Ascending aorta (tissue), 2 donors: ENCODE data around the gene FOXL3. TPM values are rescaled to one million over a fixed set of nuclear protein-coding genes. Genes with fewer than 3 reads are reported as not detected.

Source experiments
- DNase-seq, 2 donors: peaks; one replicate each; pipeline ENCODE4 v3.0.0-alpha.2; 2019; ENCODE audit warnings: low spot score in 2 of 2
- H3K27ac ChIP-seq, 2 donors: fragments of 200-600 bp; sonication (generic); one replicate each; pipeline ENCODE4 v1.5.1; 2016 to 2017; ENCODE audit warnings: mild to moderate bottlenecking in 1 of 2
- H3K27me3 ChIP-seq: fragments of 200-600 bp; sonication (generic); one replicate; pipeline ENCODE4 v1.5.1; 2017
- H3K36me3 ChIP-seq, 2 donors: fragments of 200-600 bp; sonication (generic); one replicate each; pipeline ENCODE4 v1.5.1; 2016
- H3K4me1 ChIP-seq, 2 donors: fragments of 200-600 bp; sonication (generic); one replicate each; pipeline ENCODE4 v1.5.1; 2016 to 2017; ENCODE audit warnings: mild to moderate bottlenecking in 1 of 2
- H3K4me3 ChIP-seq, 2 donors: fragments of 200-600 bp; sonication (generic); one replicate each; pipeline ENCODE4 v1.5.1; 2016 to 2017; ENCODE audit warnings: mild to moderate bottlenecking in 1 of 2
- H3K9me3 ChIP-seq, 2 donors: fragments of 200-600 bp; sonication (generic); one replicate each; pipeline ENCODE4 v1.5.1; 2016
- intact Hi-C: fragments of 100-400 bp; cut with DNase I; formaldehyde crosslinking; loops from one replicate; pipeline ENCODE4 v1.15.1; 2023
- total RNA-seq: library from RNA; depleted of rRNA; stranded (reverse); fragments of >200 nt; gene quantifications from one replicate; pipeline ENCODE4 v1.1.0, GENCODE V29; 2016
- TF ChIP-seq, protein P1 (sequence below), 3 experiments: fragments of 200-600 bp in 2 of 3; fragments of 450-650 bp in 1 of 3; sonication (generic) in 2 of 3; IDR thresholded peaks; one replicate each; pipeline ENCODE4 v1.5.1; 2016 to 2019; ENCODE audit warnings: antibody characterized with exemption in 3 of 3, mild to moderate bottlenecking in 1 of 3, moderate library complexity in 1 of 3

FOXL3 gene
- total RNA-seq, 1 donor from 2014 or later, result not detected

DNA sequence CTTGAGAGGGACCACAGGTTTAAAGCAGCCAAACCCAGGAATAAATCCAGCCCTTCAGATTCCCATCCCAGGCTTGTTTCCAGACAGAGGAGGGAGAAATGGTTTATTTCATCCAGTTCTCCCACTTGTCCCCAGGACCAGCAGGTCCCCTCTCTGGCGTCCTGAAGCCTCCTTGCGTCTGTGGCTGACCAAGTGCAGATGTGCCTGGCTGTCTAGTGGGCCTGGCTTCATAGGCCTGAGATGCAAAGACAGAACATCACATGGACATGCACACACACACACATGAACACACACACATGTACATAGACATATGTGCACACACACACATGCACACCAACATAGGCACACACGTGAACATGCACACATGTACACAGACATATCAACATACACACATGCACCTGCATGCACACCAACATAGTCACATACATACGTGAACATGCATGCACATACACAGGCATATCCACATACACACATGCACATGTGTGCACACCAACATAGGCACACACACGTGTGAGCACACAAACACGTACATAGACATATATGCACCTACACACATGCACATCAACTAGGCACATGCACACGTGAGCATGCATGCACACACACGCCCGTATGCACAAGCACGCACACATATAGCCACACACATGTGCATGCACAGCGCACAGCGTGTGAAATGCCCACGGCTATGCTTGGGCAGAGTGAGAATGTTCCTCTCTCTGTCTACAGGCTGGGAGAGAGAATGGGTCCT lies 10.7 kb downstream of the FOXL3 start:
- TF ChIP-seq, protein P1, sequence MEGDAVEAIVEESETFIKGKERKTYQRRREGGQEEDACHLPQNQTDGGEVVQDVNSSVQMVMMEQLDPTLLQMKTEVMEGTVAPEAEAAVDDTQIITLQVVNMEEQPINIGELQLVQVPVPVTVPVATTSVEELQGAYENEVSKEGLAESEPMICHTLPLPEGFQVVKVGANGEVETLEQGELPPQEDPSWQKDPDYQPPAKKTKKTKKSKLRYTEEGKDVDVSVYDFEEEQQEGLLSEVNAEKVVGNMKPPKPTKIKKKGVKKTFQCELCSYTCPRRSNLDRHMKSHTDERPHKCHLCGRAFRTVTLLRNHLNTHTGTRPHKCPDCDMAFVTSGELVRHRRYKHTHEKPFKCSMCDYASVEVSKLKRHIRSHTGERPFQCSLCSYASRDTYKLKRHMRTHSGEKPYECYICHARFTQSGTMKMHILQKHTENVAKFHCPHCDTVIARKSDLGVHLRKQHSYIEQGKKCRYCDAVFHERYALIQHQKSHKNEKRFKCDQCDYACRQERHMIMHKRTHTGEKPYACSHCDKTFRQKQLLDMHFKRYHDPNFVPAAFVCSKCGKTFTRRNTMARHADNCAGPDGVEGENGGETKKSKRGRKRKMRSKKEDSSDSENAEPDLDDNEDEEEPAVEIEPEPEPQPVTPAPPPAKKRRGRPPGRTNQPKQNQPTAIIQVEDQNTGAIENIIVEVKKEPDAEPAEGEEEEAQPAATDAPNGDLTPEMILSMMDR (IDR thresholded peaks at IDR 0.05), result no peak
- DNase-seq, result no peak
- Histone ChIP-seq H3K27ac (no peak overlapping the region), H3K36me3 (no peaks in the 10 kb centered on the region), H3K27me3 (no peaks in the 10 kb centered on the region), H3K9me3 (no peaks in the 10 kb centered on the region), H3K4me1 (no peaks in the 10 kb centered on the region), H3K4me3 (no peak overlapping the region)
- intact Hi-C loops, result no loop called here

GRCh38 chr7:301291-302053 lies 11.5 kb downstream of the FOXL3 start:
- Histone ChIP-seq H3K27ac (no peak overlapping the region), H3K27me3 (no peaks in the 10 kb centered on the region), H3K9me3 (no peaks in the 10 kb centered on the region), H3K4me3 (no peak overlapping the region), H3K36me3 (no peaks in the 10 kb centered on the region), H3K4me1 (no peaks in the 10 kb centered on the region)
- intact Hi-C loops, result no loop called here
- TF ChIP-seq, protein P1 (IDR thresholded peaks at IDR 0.05), result no peak
- no peak for DNase-seq

- H3K4me3 ChIP-seq, result no peak overlapping the region
- H3K9me3 ChIP-seq, result no peaks in the 10 kb centered on the region
- H3K36me3 ChIP-seq, result no peaks in the 10 kb centered on the region
- no peak overlapping the region for H3K27ac ChIP-seq
- TF ChIP-seq, protein P1 (IDR thresholded peaks at IDR 0.05), result no peak
- H3K4me1 ChIP-seq, result no peaks in the 10 kb centered on the region
- no peak for DNase-seq
- H3K27me3 ChIP-seq, result no peaks in the 10 kb centered on the region
- intact Hi-C loops, result no loop called here
Measured at GRCh38 chr7:302054-302992, 12.4 kb downstream of the FOXL3 start.

GRCh38 chr7:303425-303824 lies 13.5 kb downstream of the FOXL3 start:
- no peaks in the 10 kb centered on the region for H3K9me3 ChIP-seq
- DNase-seq, result no peak
- H3K4me1 ChIP-seq, result no peaks in the 10 kb centered on the region
- intact Hi-C loops, result no loop called here
- H3K36me3 ChIP-seq, result no peaks in the 10 kb centered on the region
- TF ChIP-seq, protein P1 (IDR thresholded peaks at IDR 0.05), result no peak
- H3K27ac ChIP-seq, result no peak overlapping the region
- H3K27me3 ChIP-seq, result no peaks in the 10 kb centered on the region
- H3K4me3 ChIP-seq, result no peak overlapping the region

GRCh38 chr7:303884-304573 lies 14.1 kb downstream of the FOXL3 start:
- Histone ChIP-seq H3K4me1 (no peaks in the 10 kb centered on the region), H3K4me3 (no peak overlapping the region), H3K27me3 (no peaks in the 10 kb centered on the region), H3K36me3 (no peaks in the 10 kb centered on the region), H3K9me3 (no peaks in the 10 kb centered on the region), H3K27ac (no peak overlapping the region)
- TF ChIP-seq, protein P1 (IDR thresholded peaks at IDR 0.05), result no peak
- intact Hi-C loops, result no loop called here
- no peak for DNase-seq
